Naive B cell (primary cell): ENCODE data around the gene BAG1. TPM values are rescaled to one million over a fixed set of nuclear protein-coding genes. Genes with fewer than 3 reads are reported as not detected.
A peak's percentile ranks its signal among the peaks of the same experiment; 100 is the strongest.

Experiments used
- ATAC-seq, 2 donors: fragments of 150-1000 bp; cut with Tn5 transposase; 2 replicates each; pipeline ENCODE4 v1.10.0; 2021; ENCODE audit warnings: low read depth in 2 of 2, mild to moderate bottlenecking in 2 of 2, moderate library complexity in 2 of 2
- DNase-seq: peaks from one replicate; pipeline ENCODE4 v3.0.0; 2022
- H3K27ac Mint-ChIP-seq, 6 donors: one replicate each; pipeline ENCODE4 v1.8.0; 2020 to 2022; ENCODE audit warnings: mild to moderate bottlenecking in 6 of 6, mixed read lengths in 6 of 6, moderate library complexity in 5 of 6, inconsistent platforms in 2 of 6
- H3K27me3 Mint-ChIP-seq, 3 donors: one replicate each; pipeline ENCODE4 v1.8.0; 2021 to 2022; ENCODE audit warnings: mixed read lengths in 3 of 3, mild to moderate bottlenecking in 1 of 3
- H3K36me3 Mint-ChIP-seq, 2 donors: one replicate each; pipeline ENCODE4 v1.8.0; 2020 to 2022; ENCODE audit warnings: mixed read lengths in 2 of 2, inconsistent platforms in 1 of 2, mild to moderate bottlenecking in 1 of 2
- H3K4me1 Mint-ChIP-seq, 3 donors: one replicate each; pipeline ENCODE4 v1.8.0; 2020 to 2022; ENCODE audit warnings: mixed read lengths in 3 of 3, inconsistent platforms in 1 of 3, mild to moderate bottlenecking in 1 of 3, moderate library complexity in 1 of 3
- H3K4me3 Mint-ChIP-seq, 8 donors: one replicate each; pipeline ENCODE4 v1.8.0; 2020 to 2022; ENCODE audit warnings: mild to moderate bottlenecking in 8 of 8, mixed read lengths in 8 of 8, moderate library complexity in 8 of 8, inconsistent platforms in 2 of 8
- H3K9me3 Mint-ChIP-seq, 7 donors: one replicate each; pipeline ENCODE4 v1.8.0; 2020 to 2022; ENCODE audit warnings: mixed read lengths in 7 of 7, mild to moderate bottlenecking in 5 of 7, inconsistent platforms in 2 of 7, moderate library complexity in 1 of 7
- polyA plus RNA-seq, 6 donors: library from polyadenylated mRNA; unstranded; fragments of 300-500 nt; fragmentation: Illumina TruSeq; gene quantifications; one replicate each; pipeline ENCODE4 v1.2.3, GENCODE V29; 2021; ENCODE audit warnings: low read depth in 6 of 6

The BAG1 gene
- polyA plus RNA-seq, 6 donors from 2014 or later: 45.7 to 85.6 (median 73.2) TPM

GRCh38 chr9:33249087-33249658 lies 15.3 kb downstream of the BAG1 start:
- no peak for ATAC-seq
- Mint-ChIP-seq H3K4me1 (peaks cover 5 to 10% (median 7%) of the 10 kb centered on the region in 3 donors), H3K4me3 (no peak overlapping the region), H3K36me3 (peaks cover 14 to 18% of the 10 kb centered on the region in 2 donors), H3K9me3 (no peaks in the 10 kb centered on the region), H3K27me3 (no peaks in the 10 kb centered on the region), H3K27ac (peak overlapping the region in 3 of 6 donors; percentile 22 to 62 (median 30))
- DNase-seq: no peak

- no peak overlapping the region for H3K27ac Mint-ChIP-seq
- DNase-seq: no peak
- H3K27me3 Mint-ChIP-seq: no peaks in the 10 kb centered on the region
- H3K9me3 Mint-ChIP-seq: no peaks in the 10 kb centered on the region
- peaks cover 5 to 10% (median 7%) of the 10 kb centered on the region in 3 donors for H3K4me1 Mint-ChIP-seq
- no peak for ATAC-seq
- H3K4me3 Mint-ChIP-seq: no peak overlapping the region
- H3K36me3 Mint-ChIP-seq: peaks cover 14 to 18% of the 10 kb centered on the region in 2 donors
Measured at GRCh38 chr9:33248606-33249005, 15.9 kb downstream of the BAG1 start.

- Mint-ChIP-seq H3K36me3 (peaks cover 6 to 10% of the 10 kb centered on the region in 2 donors), H3K4me1 (peaks cover 5 to 7% (median 5%) of the 10 kb centered on the region in 3 donors), H3K27ac (no peak overlapping the region), H3K4me3 (no peak overlapping the region), H3K27me3 (no peaks in the 10 kb centered on the region), H3K9me3 (no peaks in the 10 kb centered on the region)
- no peak for DNase-seq
- ATAC-seq: no peak
Measured at GRCh38 chr9:33246269-33246860, 18.1 kb downstream of the BAG1 start.

- no peak for ATAC-seq
- Mint-ChIP-seq H3K27ac (no peak overlapping the region), H3K27me3 (peaks cover 0 to 6% (median 0%) of the 10 kb centered on the region in 3 donors)
Measured at GRCh38 chr9:33245341-33245740, 19.2 kb downstream of the BAG1 start.

GRCh38 chr9:33244137-33244784 lies 20.2 kb downstream of the BAG1 start:
- peaks cover 6 to 10% of the 10 kb centered on the region in 2 donors for H3K36me3 Mint-ChIP-seq

More at GRCh38 chr9:33245341-33245740, 19.2 kb downstream of the BAG1 start:
- H3K4me3 Mint-ChIP-seq: no peak overlapping the region
- H3K4me1 Mint-ChIP-seq: peaks cover 5 to 7% (median 5%) of the 10 kb centered on the region in 3 donors
- DNase-seq: no peak
- peaks cover 6 to 10% of the 10 kb centered on the region in 2 donors for H3K36me3 Mint-ChIP-seq
- no peaks in the 10 kb centered on the region for H3K9me3 Mint-ChIP-seq

GRCh38 chr9:33242609-33243134 lies 21.8 kb downstream of the BAG1 start:
- DNase-seq (no peak), ATAC-seq (no peak)
- Mint-ChIP-seq H3K27me3 (peaks cover 0 to 6% (median 0%) of the 10 kb centered on the region in 3 donors), H3K4me1 (no peaks in the 10 kb centered on the region), H3K36me3 (peaks cover 3 to 7% of the 10 kb centered on the region in 2 donors), H3K9me3 (no peaks in the 10 kb centered on the region), H3K27ac (peak overlapping the region in 1 of 6 donors; percentile 7), H3K4me3 (no peak overlapping the region)

More at GRCh38 chr9:33244137-33244784, 20.2 kb downstream of the BAG1 start:
- H3K27ac Mint-ChIP-seq: peak overlapping the region in 2 of 6 donors; percentile 10 to 46
- peaks cover 0 to 6% (median 0%) of the 10 kb centered on the region in 3 donors for H3K27me3 Mint-ChIP-seq
- no peaks in the 10 kb centered on the region for H3K9me3 Mint-ChIP-seq
- DNase-seq (no peak), ATAC-seq (no peak)
- peaks cover 0 to 3% (median 0%) of the 10 kb centered on the region in 3 donors for H3K4me1 Mint-ChIP-seq
- H3K4me3 Mint-ChIP-seq: no peak overlapping the region

GRCh38 chr9:33241298-33241697 lies 23.2 kb downstream of the BAG1 start:
- H3K27ac Mint-ChIP-seq: peak overlapping the region in 1 of 6 donors; percentile 84
- peaks cover 0 to 6% (median 4%) of the 10 kb centered on the region in 3 donors for H3K27me3 Mint-ChIP-seq
- no peak for DNase-seq
- no peak overlapping the region for H3K4me3 Mint-ChIP-seq
- ATAC-seq: no peak
- H3K4me1 Mint-ChIP-seq: no peaks in the 10 kb centered on the region
- no peaks in the 10 kb centered on the region for H3K9me3 Mint-ChIP-seq
- no peaks in the 10 kb centered on the region for H3K36me3 Mint-ChIP-seq

GRCh38 chr9:33239921-33240320 lies 24.6 kb downstream of the BAG1 start, which contains the start of gene SPINK4:
TSS of gene SPINK4 (plus strand) at chr9:33240167. CDS start at chr9:33240209, 42 bp downstream.
- no peak within 1 kb of the TSS for H3K4me3 Mint-ChIP-seq
- no peaks in the 10 kb centered on the region for H3K36me3 Mint-ChIP-seq
- ATAC-seq (no peak), DNase-seq (no peak)
- peaks cover 7 to 16% (median 12%) of the 10 kb centered on the region in 3 donors for H3K27me3 Mint-ChIP-seq
- no peaks in the 10 kb centered on the region for H3K9me3 Mint-ChIP-seq
- H3K4me1 Mint-ChIP-seq: no peaks in the 10 kb centered on the region
- H3K27ac Mint-ChIP-seq: peak within 1 kb of the TSS in 2 of 6 donors; percentile 31 to 80

- no peak for ATAC-seq
- Mint-ChIP-seq H3K27me3 (peaks cover 12 to 25% (median 18%) of the 10 kb centered on the region in 3 donors), H3K4me3 (no peak overlapping the region), H3K9me3 (no peaks in the 10 kb centered on the region), H3K27ac (no peak overlapping the region), H3K4me1 (peaks cover 0 to 6% (median 0%) of the 10 kb centered on the region in 3 donors), H3K36me3 (no peaks in the 10 kb centered on the region)
- no peak for DNase-seq
Measured at GRCh38 chr9:33236571-33236970, 27.9 kb downstream of the BAG1 start.

- Mint-ChIP-seq H3K4me1 (peaks cover 0 to 6% (median 0%) of the 10 kb centered on the region in 3 donors), H3K27ac (no peak overlapping the region), H3K36me3 (no peaks in the 10 kb centered on the region), H3K9me3 (no peaks in the 10 kb centered on the region), H3K4me3 (no peak overlapping the region), H3K27me3 (peaks cover 12 to 25% (median 12%) of the 10 kb centered on the region in 3 donors)
- no peak for DNase-seq
- ATAC-seq: no peak
Measured at GRCh38 chr9:33234511-33235467, 29.7 kb downstream of the BAG1 start.

GRCh38 chr9:33233626-33234342 lies 30.7 kb downstream of the BAG1 start:
- no peaks in the 10 kb centered on the region for H3K9me3 Mint-ChIP-seq
- ATAC-seq (no peak), DNase-seq (no peak)
- H3K27me3 Mint-ChIP-seq: peaks cover 12 to 25% (median 12%) of the 10 kb centered on the region in 3 donors
- no peak overlapping the region for H3K4me3 Mint-ChIP-seq
- H3K4me1 Mint-ChIP-seq: peaks cover 0 to 6% (median 0%) of the 10 kb centered on the region in 3 donors
- H3K27ac Mint-ChIP-seq: no peak overlapping the region
- no peaks in the 10 kb centered on the region for H3K36me3 Mint-ChIP-seq

- Mint-ChIP-seq H3K4me3 (peak overlapping the region in 1 of 8 donors; percentile 24), H3K27me3 (peaks cover 12 to 25% (median 12%) of the 10 kb centered on the region in 3 donors), H3K9me3 (no peaks in the 10 kb centered on the region), H3K36me3 (no peaks in the 10 kb centered on the region), H3K27ac (no peak overlapping the region), H3K4me1 (peaks cover 0 to 6% (median 0%) of the 10 kb centered on the region in 3 donors)
- DNase-seq: no peak
- no peak for ATAC-seq
Measured at GRCh38 chr9:33232815-33233214, 31.7 kb downstream of the BAG1 start.
